HepG2 (cell line): ENCODE results near the gene DAB2IP. TPM values are rescaled to one million over a fixed set of nuclear protein-coding genes. Genes with fewer than 3 reads are reported as not detected.

ENCODE experiments used
- ATAC-seq: fragments of 200-7000 bp; cut with Tn5 transposase; 3 replicates; pipeline ENCODE4 v1.9.1; 2020; ENCODE audit warnings: mild to moderate bottlenecking, moderate library complexity
- BruUV-seq: library from RNA; stranded (reverse); fragments of 400-500 nt; replicated peaks from 2 replicates; lab custom pipeline; 2021; lab: Mats Ljungman, UMichigan
- CTCF ChIA-PET: fragments of 300-600 bp; formaldehyde crosslinking; extraction: SDS; loops from one replicate; lab custom pipeline; 2021; ENCODE audit warnings: low total read pairs, inconsistent platforms, low intra/inter-chr PET ratio; lab: Yijun Ruan, JAX
- POLR2A ChIA-PET: fragments of 350-600 bp; sonication (Branson Sonifier 250); formaldehyde crosslinking; loops from one replicate; lab custom pipeline; 2020; ENCODE audit warnings: antibody characterized with exemption, inconsistent platforms; lab: Yijun Ruan, JAX
- DNase-seq: peaks from one replicate; pipeline ENCODE4 v3.0.0-alpha.2; 2015; ENCODE audit warnings: low spot score
- FAIRE-seq: peaks from 3 replicates; lab custom pipeline; 2011; peaks lifted over from hg19 to GRCh38; lab: Jason Lieb, UNC
- H2AFZ ChIP-seq: one replicate; pipeline ENCODE4 v1.6.1; 2011; ENCODE audit warnings: low read length, inconsistent platforms
- H3K27ac ChIP-seq: fragments of 300-600 bp; 3 replicates; pipeline ENCODE4 v1.8.0; 2011; ENCODE audit warnings: mixed run types, mild to moderate bottlenecking, mixed read lengths, low read length, inconsistent platforms; ENCODE audit not compliant: insufficient read depth; ENCODE audit errors: extremely low read length
- H3K27me3 ChIP-seq, 2 experiments: fragments of 200-600 bp in 1 of 2; 2 replicates in 1 of 2; 3 replicates in 1 of 2; pipeline versions ENCODE4 v1.6.0 to v1.8.0; 2011; ENCODE audit warnings: low read length in 2 of 2, mild to moderate bottlenecking in 2 of 2, moderate library complexity in 2 of 2, inconsistent platforms in 1 of 2; ENCODE audit not compliant: insufficient read depth in 2 of 2, control insufficient read depth in 1 of 2
- H3K36me3 ChIP-seq, 2 experiments: fragments of 200-600 bp in 1 of 2; replicated peaks in 1 of 2; 2 replicates in 1 of 2; 3 replicates in 1 of 2; pipeline versions ENCODE4 v1.5.1 to v1.8.0; 2011; ENCODE audit warnings: low read length in 2 of 2, inconsistent platforms in 1 of 2; ENCODE audit not compliant: insufficient read depth in 2 of 2, control insufficient read depth in 1 of 2
- H3K4me1 ChIP-seq: 2 replicates; pipeline ENCODE4 v1.5.1; 2012; ENCODE audit warnings: low read length, inconsistent platforms; ENCODE audit not compliant: insufficient read depth
- H3K4me2 ChIP-seq: 2 replicates; pipeline ENCODE4 v1.6.0; 2011; ENCODE audit warnings: low read depth, low read length, inconsistent platforms
- H3K4me3 ChIP-seq, 3 experiments: fragments of 200-600 bp in 1 of 3; sonication (generic), shearing (Covaris generic) in 1 of 3; replicated peaks in 1 of 3; 2 replicates each; pipeline ENCODE4 v1.5.1; 2011 to 2016; ENCODE audit warnings: low read length in 3 of 3, inconsistent platforms in 2 of 3, low read depth in 2 of 3, mild to moderate bottlenecking in 2 of 3, control low read depth in 1 of 3, mixed read lengths in 1 of 3; ENCODE audit not compliant: insufficient read depth in 1 of 3
- H3K79me2 ChIP-seq: one replicate; pipeline ENCODE4 v1.6.1; 2011; ENCODE audit warnings: low read length, inconsistent platforms; ENCODE audit not compliant: insufficient read depth
- H3K9ac ChIP-seq: 2 replicates; pipeline ENCODE4 v1.6.0; 2011; ENCODE audit warnings: mild to moderate bottlenecking, low read depth, low read length, inconsistent platforms; ENCODE audit not compliant: insufficient read depth
- H3K9me3 ChIP-seq: 2 replicates; pipeline ENCODE4 v1.5.1; 2012; ENCODE audit warnings: mild to moderate bottlenecking, low read length
- H4K20me1 ChIP-seq: 2 replicates; pipeline ENCODE4 v1.6.0; 2011; ENCODE audit warnings: inconsistent platforms, mild to moderate bottlenecking, low read length, moderate library complexity; ENCODE audit not compliant: insufficient read depth
- FLYWCH1 ChIP-seq: sonication (generic); formaldehyde crosslinking; IDR thresholded peaks from 2 replicates; pipeline ENCODE4 v1.8.1; 2023; ENCODE audit warnings: mild to moderate bottlenecking, missing genetic modification reagents
- NFIC ChIP-seq: IDR thresholded peaks from 2 replicates; pipeline ENCODE4 v1.6.1; 2012; ENCODE audit warnings: mild to moderate bottlenecking, low read length, inconsistent platforms
- POGK ChIP-seq: sonication (generic); formaldehyde crosslinking; conservative IDR thresholded peaks from 2 replicates; pipeline ENCODE4 v1.8.0; 2022; ENCODE audit warnings: mild to moderate bottlenecking, moderate library complexity, missing genetic modification reagents
- RERE ChIP-seq: IDR thresholded peaks from 2 replicates; pipeline ENCODE4 v1.6.1; 2016; ENCODE audit warnings: low read depth, missing genetic modification reagents, missing compliant biosample characterization
- ZFP41 ChIP-seq: sonication (generic); formaldehyde crosslinking; IDR thresholded peaks from 2 replicates; pipeline ENCODE4 v1.4.0; 2020; ENCODE audit warnings: mild to moderate bottlenecking, missing genetic modification reagents, borderline replicate concordance
- ZNF407 ChIP-seq: sonication (generic); formaldehyde crosslinking; IDR thresholded peaks from one replicate; pipeline ENCODE4 v1.5.1; 2020; ENCODE audit warnings: mild to moderate bottlenecking, missing genetic modification reagents; ENCODE audit errors: not compliant biosample characterization
- ZNF724P ChIP-seq: sonication (generic); formaldehyde crosslinking; IDR thresholded peaks from 2 replicates; pipeline ENCODE4 v1.8.0; 2022; ENCODE audit warnings: missing genetic modification reagents, borderline replicate concordance
- whole genome bisulfite sequencing: methylation state at CpG from one replicate; pipeline ENCODE4 v1.1.6; 2017; ENCODE audit warnings: low lambda C conversion rate; 5-methylcytosine and 5-hydroxymethylcytosine counted together
- in situ Hi-C: cut with HindIII; loops from 2 replicates; pipeline ENCODE4 v1.10.0; 2017; ENCODE audit warnings: low pct_unique_long_range_greater_than_20kb; ENCODE audit not compliant: extremely low pct_ligation_motif_present
- intact Hi-C: fragments of 100-400 bp; cut with micrococcal nuclease; formaldehyde crosslinking; loops from one replicate; pipeline ENCODE4 v1.10.0; 2022; ENCODE audit not compliant: unreplicated experiment
- polyA plus RNA-seq, 8 experiments: library from polyadenylated mRNA; depleted of rRNA in 3 of 8; stranded (reverse) in 7 of 8; unstranded in 1 of 8; fragments of >200 nt; fragmentation: Illumina TruSeq in 4 of 8; extraction: Trizol in 4 of 8; gene quantifications; 2 replicates each; pipeline versions ENCODE4 v1.2.1 to v1.2.3, GENCODE V29; 2011 to 2016; ENCODE audit warnings: low read depth in 4 of 8, missing spikeins in 1 of 8, mixed read lengths in 1 of 8; ENCODE audit not compliant: insufficient read depth in 1 of 8
- total RNA-seq, 5 experiments: library from RNA; depleted of rRNA; stranded (reverse); fragments of >200 nt; fragmentation: Illumina TruSeq; extraction: Trizol; gene quantifications; 2 replicates each; pipeline ENCODE4 v1.2.3, GENCODE V29; 2016; ENCODE audit warnings: low read depth in 1 of 5

Gene DAB2IP
- total and polyA plus RNA-seq, 2 of the 13 experiments (the other 11 are each of a cell fraction or from before 2014, with no cell fraction given): 25.3 to 37.9 TPM

GRCh38 chr9:121809356-121810050 is 158.1 kb downstream of the DAB2IP start:
- FAIRE-seq (no peak), ATAC-seq (no peak), DNase-seq (no peak)
- Histone ChIP-seq H3K9me3 (peaks cover 5% of the 10 kb centered on the region), H3K36me3 (no peaks in the 10 kb centered on the region), H4K20me1 (no peaks in the 10 kb centered on the region), H3K27ac (no peak overlapping the region), H3K4me1 (peaks cover 10% of the 10 kb centered on the region; the same call in 1 of the 2 replicates), H2AFZ (no peak overlapping the region), H3K4me3 (no peak overlapping the region), H3K4me2 (no peak overlapping the region), H3K27me3 (peaks cover 3 to 27% of the 10 kb centered on the region in 2 experiments; a peak in 4 of 5 replicates), H3K79me2 (no peaks in the 10 kb centered on the region), H3K9ac (no peak overlapping the region)
- 47% methylated on average over 15 of the region's 15 CpGs for WGBS
- intact Hi-C loops (no loop called here), in situ Hi-C loops (no loop called here)
- ChIA-PET CTCF (no interaction called here), POLR2A (no interaction called here)
- no TSS peak for BruUV-seq
- TF ChIP-seq NFIC (no peak), RERE (CRISPR knock-in tag) (no peak), FLYWCH1 (CRISPR knock-in tag) (no peak), POGK (no peak), ZNF724P (no peak), ZNF407 (no peak), ZFP41 (CRISPR knock-in tag) (no peak)
